ENCODE data around the gene PCSK5. TPM values are rescaled to one million over a fixed set of nuclear protein-coding genes. Genes with fewer than 3 reads are reported as not detected.
A peak's percentile ranks its signal among the peaks of the same experiment; 100 is the strongest.
"Not testable (repeated sequence)": the region's sequence is repeated elsewhere in the genome, so short reads cannot be mapped to it uniquely, and the experiment has no call there.

The PCSK5 gene
- total and polyA plus RNA-seq, 2 donors (not counting 1 experiment from before 2014, with no cell fraction given), result 0.09 TPM; not detected in 1

DNA sequence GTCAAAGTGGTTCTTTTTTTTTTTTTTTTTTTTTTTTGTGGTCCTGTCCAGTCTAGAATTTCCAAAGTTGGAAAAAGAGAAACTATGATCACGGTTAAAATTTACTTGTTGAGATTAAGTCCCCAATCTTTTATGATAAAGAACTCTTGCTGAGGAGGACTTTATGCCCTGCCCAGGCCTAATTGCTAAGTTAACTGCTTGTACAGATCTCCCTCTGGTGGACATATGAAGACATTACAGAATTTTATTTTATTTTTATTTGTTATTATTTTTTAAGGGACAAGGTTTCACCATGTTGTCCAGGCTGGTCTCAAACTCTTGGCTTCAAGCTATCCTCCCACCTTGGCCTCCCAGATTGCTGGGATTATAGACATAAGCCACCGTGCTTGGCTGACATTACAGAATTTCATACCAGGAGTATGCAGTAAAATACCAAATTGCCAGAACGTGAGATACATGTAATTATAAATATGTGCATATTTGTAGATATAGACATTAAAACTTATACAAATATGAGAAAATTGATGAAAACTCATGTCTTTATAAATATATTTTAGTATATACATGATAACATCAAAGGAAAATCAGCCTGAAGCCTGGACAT, 412.6 kb downstream of the PCSK5 start:
- H3K4me3 ChIP-seq (ENCODE audit: control extremely low read depth in 1 of 5, extremely low read depth in 1 of 5, insufficient read depth in 1 of 5, low read depth in 2 of 5, low read length in 4 of 5), result no peak overlapping the region
- no peaks in the 10 kb centered on the region for H3K36me3 ChIP-seq (replicated peaks in 1 of 2; ENCODE audit: control extremely low read depth in 1 of 2, control insufficient read depth in 1 of 2, extremely low read depth in 1 of 2, insufficient read depth in 2 of 2, low read length in 1 of 2)
- no peaks in the 10 kb centered on the region for H3K9me3 ChIP-seq (ENCODE audit: control extremely low read depth in 1 of 3, control insufficient read depth in 2 of 3, insufficient read depth in 1 of 3, low read length in 2 of 3)
- H3K4me1 Mint-ChIP-seq, result no peaks in the 10 kb centered on the region
- H3K4me2 ChIP-seq (replicated peaks; ENCODE audit: low read depth, low read length, poor library complexity, severe bottlenecking), result no peak overlapping the region
- no peak overlapping the region for H3K27ac Mint-ChIP-seq
- H3K27me3 ChIP-seq (replicated peaks in 1 of 4; ENCODE audit: control extremely low read depth in 1 of 4, control insufficient read depth in 3 of 4, insufficient read depth in 4 of 4, low read length in 3 of 4), result no peaks in the 10 kb centered on the region
- H3K4me3 Mint-ChIP-seq, result no peak overlapping the region
- no peak for TF ChIP-seq EZH2 (IDR thresholded peaks at IDR 0.05; ENCODE audit: borderline replicate concordance, insufficient read depth, low read depth, low read length, poor library complexity, severe bottlenecking)
- TF ChIP-seq, protein P1, sequence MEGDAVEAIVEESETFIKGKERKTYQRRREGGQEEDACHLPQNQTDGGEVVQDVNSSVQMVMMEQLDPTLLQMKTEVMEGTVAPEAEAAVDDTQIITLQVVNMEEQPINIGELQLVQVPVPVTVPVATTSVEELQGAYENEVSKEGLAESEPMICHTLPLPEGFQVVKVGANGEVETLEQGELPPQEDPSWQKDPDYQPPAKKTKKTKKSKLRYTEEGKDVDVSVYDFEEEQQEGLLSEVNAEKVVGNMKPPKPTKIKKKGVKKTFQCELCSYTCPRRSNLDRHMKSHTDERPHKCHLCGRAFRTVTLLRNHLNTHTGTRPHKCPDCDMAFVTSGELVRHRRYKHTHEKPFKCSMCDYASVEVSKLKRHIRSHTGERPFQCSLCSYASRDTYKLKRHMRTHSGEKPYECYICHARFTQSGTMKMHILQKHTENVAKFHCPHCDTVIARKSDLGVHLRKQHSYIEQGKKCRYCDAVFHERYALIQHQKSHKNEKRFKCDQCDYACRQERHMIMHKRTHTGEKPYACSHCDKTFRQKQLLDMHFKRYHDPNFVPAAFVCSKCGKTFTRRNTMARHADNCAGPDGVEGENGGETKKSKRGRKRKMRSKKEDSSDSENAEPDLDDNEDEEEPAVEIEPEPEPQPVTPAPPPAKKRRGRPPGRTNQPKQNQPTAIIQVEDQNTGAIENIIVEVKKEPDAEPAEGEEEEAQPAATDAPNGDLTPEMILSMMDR (IDR thresholded peaks at IDR 0.05), result peak; percentile 80
- WGBS (ENCODE audit: insufficient coverage), result no CpG with 5 or more reads among the region's 3 CpGs
- no peaks in the 10 kb centered on the region for H3K9me3 Mint-ChIP-seq (ENCODE audit: insufficient read depth)
- no peak overlapping the region for H3K27ac ChIP-seq (ENCODE audit: low read length in 2 of 2)
- CTCF ChIA-PET, result interaction anchor here (0.7 to 2.3 kb wide), 9 partner anchors 9 to 1117 kb away, joined by 3 to 13 read pairs (median 5); no protein-coding TSS in a partner anchor
- H3K9ac ChIP-seq (ENCODE audit: low read length), result no peak overlapping the region
- ATAC-seq (ENCODE audit: low read depth) (peak; percentile 49), DNase-seq (peak; percentile 31)
- no peaks in the 10 kb centered on the region for H3K4me1 ChIP-seq (ENCODE audit: control insufficient read depth in 2 of 2, insufficient read depth in 2 of 2, low read length in 2 of 2)
- no peak overlapping the region for H2AFZ ChIP-seq (ENCODE audit: insufficient read depth, low read depth, low read length, poor library complexity, severe bottlenecking)
- POLR2A ChIA-PET, result no interaction called here
- H3K79me2 ChIP-seq (ENCODE audit: control insufficient read depth, insufficient read depth, low read length), result no peaks in the 10 kb centered on the region
- no peaks in the 10 kb centered on the region for H4K20me1 ChIP-seq (ENCODE audit: control insufficient read depth, insufficient read depth, low read length, poor library complexity, severe bottlenecking)
- intact Hi-C loops (cut with micrococcal nuclease), result loop anchor here (10.0 kb wide), 1 partner anchor 438 kb away; no protein-coding TSS in a partner anchor
- H3K27me3 Mint-ChIP-seq, result peaks cover 20% of the 10 kb centered on the region

DNA sequence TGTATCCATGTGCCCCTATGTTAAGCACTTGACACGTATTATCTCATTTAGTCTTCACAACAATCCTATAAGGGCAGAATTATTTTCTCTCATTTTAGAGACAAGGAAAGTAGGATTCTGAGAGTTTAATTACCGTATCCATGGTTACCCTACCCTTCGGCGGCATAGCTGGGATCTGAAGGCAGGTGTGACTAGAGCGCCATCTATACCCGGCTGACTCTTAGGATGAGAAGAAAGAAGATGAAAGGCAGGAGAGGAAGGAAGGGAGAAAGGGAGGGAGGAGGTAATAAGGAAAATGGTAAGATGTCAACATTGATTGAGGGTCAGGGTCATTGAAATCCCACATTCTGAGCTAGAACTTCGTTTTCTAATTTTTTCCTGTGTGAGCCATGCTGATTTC, 416.6 kb downstream of the PCSK5 start:
- H3K79me2 ChIP-seq (ENCODE audit: control insufficient read depth, insufficient read depth, low read length); H3K27ac Mint-ChIP-seq; ATAC-seq (ENCODE audit: low read depth); H3K9me3 Mint-ChIP-seq (ENCODE audit: insufficient read depth); H3K4me1 ChIP-seq (ENCODE audit: control insufficient read depth in 2 of 2, insufficient read depth in 2 of 2, low read length in 2 of 2); H3K9me3 ChIP-seq (ENCODE audit: control extremely low read depth in 1 of 3, control insufficient read depth in 2 of 3, insufficient read depth in 1 of 3, low read length in 2 of 3); H3K4me3 Mint-ChIP-seq; H3K4me1 Mint-ChIP-seq; H3K4me3 ChIP-seq (ENCODE audit: control extremely low read depth in 1 of 5, extremely low read depth in 1 of 5, insufficient read depth in 1 of 5, low read depth in 2 of 5, low read length in 4 of 5); H3K9ac ChIP-seq (ENCODE audit: low read length); H3K27me3 ChIP-seq (replicated peaks in 1 of 4; ENCODE audit: control extremely low read depth in 1 of 4, control insufficient read depth in 3 of 4, insufficient read depth in 4 of 4, low read length in 3 of 4); H3K27ac ChIP-seq (ENCODE audit: low read length in 2 of 2); POLR2A ChIA-PET; DNase-seq; H4K20me1 ChIP-seq (ENCODE audit: control insufficient read depth, insufficient read depth, low read length, poor library complexity, severe bottlenecking); H2AFZ ChIP-seq (ENCODE audit: insufficient read depth, low read depth, low read length, poor library complexity, severe bottlenecking); H3K36me3 ChIP-seq (replicated peaks in 1 of 2; ENCODE audit: control extremely low read depth in 1 of 2, control insufficient read depth in 1 of 2, extremely low read depth in 1 of 2, insufficient read depth in 2 of 2, low read length in 1 of 2); H3K4me2 ChIP-seq (replicated peaks; ENCODE audit: low read depth, low read length, poor library complexity, severe bottlenecking): not testable (repeated sequence)
- 55% methylated on average over 6 of the region's 7 CpGs for WGBS (ENCODE audit: insufficient coverage)
- H3K27me3 Mint-ChIP-seq, result peaks cover 19% of the 10 kb centered on the region
- CTCF ChIA-PET, result interaction anchor here (1.2 kb wide), 1 partner anchor 12 kb away, joined by 3 read pairs; no protein-coding TSS in a partner anchor
- intact Hi-C loops (cut with micrococcal nuclease), result loop anchor here (10.0 kb wide), 1 partner anchor 442 kb away; no protein-coding TSS in a partner anchor
